Measurements from ENCODE around the gene CNST. TPM values are rescaled to one million over a fixed set of nuclear protein-coding genes. Genes with fewer than 3 reads are reported as not detected.

Gene CNST
- polyA plus RNA-seq, 3 donors: 19.0 to 23.0 (median 21.1) TPM

DNA sequence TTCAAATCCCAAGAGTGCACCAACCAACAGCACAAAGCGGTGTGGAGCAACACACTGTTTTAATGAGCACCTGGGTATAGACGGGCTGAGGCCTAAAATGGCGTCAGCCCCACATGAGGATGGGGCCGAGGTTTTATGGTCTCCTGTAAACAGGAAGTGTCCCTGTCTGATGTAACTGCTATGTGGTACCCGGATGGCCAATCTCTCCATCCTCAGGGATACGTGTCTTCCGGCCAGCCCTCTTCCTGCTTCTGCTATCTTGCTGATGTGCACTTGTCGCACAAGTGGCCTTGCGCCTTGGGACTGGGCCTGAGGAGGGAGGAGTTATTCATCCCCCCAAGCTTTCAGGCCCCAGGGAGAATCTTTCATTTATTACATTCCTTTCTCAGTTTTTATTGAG lies 73.5 kb downstream of the CNST start:
- DNase-seq (ENCODE audit: extremely low read depth in 1 of 11, low read depth in 9 of 11, low spot score in 4 of 11): no peak

DNA sequence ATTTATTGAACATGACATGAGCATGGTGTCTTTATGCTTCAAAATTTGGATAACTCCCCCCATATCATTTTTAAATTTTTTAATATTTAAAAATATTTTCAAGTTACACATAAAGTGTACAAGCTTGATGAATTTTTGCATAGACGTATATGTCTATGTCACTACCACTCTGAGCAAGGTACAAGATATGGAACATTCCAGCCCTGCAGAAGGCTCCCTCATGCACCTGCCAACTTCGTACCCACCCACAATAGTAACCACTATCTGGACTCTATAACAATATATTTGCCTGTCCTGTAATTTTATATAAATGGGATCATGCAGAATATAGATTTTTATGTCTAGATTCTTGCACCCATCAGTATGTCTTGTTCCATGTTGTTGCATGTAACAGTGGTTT lies 74.5 kb downstream of the CNST start:
- no peak for DNase-seq (ENCODE audit: extremely low read depth in 1 of 11, low read depth in 9 of 11, low spot score in 4 of 11)

- DNase-seq (ENCODE audit: extremely low read depth in 1 of 11, low read depth in 9 of 11, low spot score in 4 of 11): peak in 1 of 11 donors; percentile 9
These were observed 75.1 kb downstream of the CNST start for GRCh38 chr1:246641394-246641793.

- DNase-seq (ENCODE audit: extremely low read depth in 1 of 11, low read depth in 9 of 11, low spot score in 4 of 11): no peak
These were observed 76.5 kb downstream of the CNST start for GRCh38 chr1:246642719-246643118.

DNA sequence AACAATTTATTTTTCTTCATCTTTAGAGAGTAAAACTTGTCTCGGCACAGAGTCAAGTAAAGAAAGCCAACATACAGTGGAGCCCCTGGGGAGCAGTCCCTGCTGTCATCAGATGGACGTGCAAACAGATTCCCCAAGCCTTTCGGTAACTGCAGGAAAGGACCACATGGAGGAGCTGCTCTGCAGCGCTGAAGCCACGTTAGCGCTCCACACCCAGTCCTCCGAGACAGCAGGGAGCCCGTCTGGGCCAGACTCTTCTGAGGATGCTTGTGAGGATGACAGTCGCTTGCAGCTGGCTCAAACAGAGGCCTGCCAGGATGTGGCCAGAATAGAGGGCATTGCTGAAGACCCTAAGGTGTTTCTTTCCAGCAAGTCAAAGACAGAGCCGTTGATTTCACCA lies 80.9 kb downstream of the CNST start:
- peak in 7 of 11 donors; percentile 25 to 44 (median 28) for DNase-seq (ENCODE audit: extremely low read depth in 1 of 11, low read depth in 9 of 11, low spot score in 4 of 11)

- DNase-seq (ENCODE audit: extremely low read depth in 1 of 11, low read depth in 9 of 11, low spot score in 4 of 11): no peak
These were observed 81.3 kb downstream of the CNST start for GRCh38 chr1:246647513-246647912.

DNA sequence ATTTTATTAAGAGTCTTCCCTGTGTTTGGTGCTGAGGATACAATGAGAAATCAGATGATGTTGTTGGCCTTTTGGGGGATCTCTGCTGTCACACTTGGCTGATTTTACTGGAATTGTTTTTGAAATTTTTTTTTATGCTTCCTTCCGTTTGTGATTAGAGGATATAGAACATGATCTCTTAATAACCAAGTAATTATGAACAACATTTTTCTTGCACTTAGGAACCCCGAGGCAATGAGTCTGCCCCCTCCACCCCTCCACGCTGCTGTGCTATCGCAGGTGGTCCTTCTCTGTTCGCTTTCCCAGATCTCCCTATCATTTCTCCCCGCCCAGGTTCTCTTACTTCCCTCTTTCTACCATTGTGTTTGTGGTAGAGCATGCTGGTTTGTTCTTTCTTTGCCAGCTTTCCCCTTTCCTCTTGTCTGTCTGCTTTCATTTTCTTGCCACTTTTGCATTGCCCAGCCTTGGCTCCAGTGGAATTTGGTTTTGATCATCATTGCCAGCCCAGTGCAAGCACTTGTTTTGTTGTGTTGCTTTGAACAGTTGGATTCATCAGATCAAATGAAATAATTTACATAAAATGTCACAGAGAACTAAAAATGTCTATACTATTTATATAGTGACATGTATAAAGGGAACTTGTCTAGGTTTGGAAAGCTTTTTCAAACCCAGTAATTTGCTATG lies 84.9 kb downstream of the CNST start:
- no peak for DNase-seq (ENCODE audit: extremely low read depth in 1 of 11, low read depth in 9 of 11, low spot score in 4 of 11)

GRCh38 chr1:246658567-246658966 lies 92.3 kb downstream of the CNST start:
- DNase-seq (ENCODE audit: extremely low read depth in 1 of 11, low read depth in 9 of 11, low spot score in 4 of 11): no peak

GRCh38 chr1:246659594-246660140 lies 93.4 kb downstream of the CNST start:
- no peak for DNase-seq (ENCODE audit: extremely low read depth in 1 of 11, low read depth in 9 of 11, low spot score in 4 of 11)

GRCh38 chr1:246661451-246661850 lies 95.2 kb downstream of the CNST start:
- no peak for DNase-seq (ENCODE audit: extremely low read depth in 1 of 11, low read depth in 9 of 11, low spot score in 4 of 11)

- no peak for DNase-seq (ENCODE audit: extremely low read depth in 1 of 11, low read depth in 9 of 11, low spot score in 4 of 11)
These were observed 101.5 kb downstream of the CNST start for GRCh38 chr1:246667773-246668172.

DNA sequence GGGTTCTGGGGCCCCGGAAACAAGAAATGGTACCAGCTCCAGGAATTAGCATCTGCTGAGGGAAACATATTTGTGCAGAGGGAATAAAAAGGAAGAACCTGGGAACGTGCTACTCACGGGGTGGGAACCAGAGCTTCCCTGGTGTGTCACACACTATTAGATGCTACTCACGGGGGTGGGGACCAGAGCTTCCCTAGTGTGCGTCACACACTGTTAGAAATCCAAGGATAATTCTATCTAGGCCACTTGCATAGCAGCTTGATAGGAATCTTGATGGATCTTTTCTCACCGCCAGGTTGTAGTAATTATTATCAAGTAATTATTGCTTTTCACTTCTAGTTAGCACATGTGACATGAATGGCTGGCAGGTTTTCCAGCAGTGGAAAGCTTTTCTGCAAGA lies 103.4 kb downstream of the CNST start:
- no peak for DNase-seq (ENCODE audit: extremely low read depth in 1 of 11, low read depth in 9 of 11, low spot score in 4 of 11)

- no peak for DNase-seq (ENCODE audit: extremely low read depth in 1 of 11, low read depth in 9 of 11, low spot score in 4 of 11)
These were observed 107.8 kb downstream of the CNST start for GRCh38 chr1:246674049-246674448.

- DNase-seq (ENCODE audit: extremely low read depth in 1 of 11, low read depth in 9 of 11, low spot score in 4 of 11): peak in 1 of 11 donors; percentile 53
These were observed 111.6 kb downstream of the CNST start for GRCh38 chr1:246677842-246678241.

DNA sequence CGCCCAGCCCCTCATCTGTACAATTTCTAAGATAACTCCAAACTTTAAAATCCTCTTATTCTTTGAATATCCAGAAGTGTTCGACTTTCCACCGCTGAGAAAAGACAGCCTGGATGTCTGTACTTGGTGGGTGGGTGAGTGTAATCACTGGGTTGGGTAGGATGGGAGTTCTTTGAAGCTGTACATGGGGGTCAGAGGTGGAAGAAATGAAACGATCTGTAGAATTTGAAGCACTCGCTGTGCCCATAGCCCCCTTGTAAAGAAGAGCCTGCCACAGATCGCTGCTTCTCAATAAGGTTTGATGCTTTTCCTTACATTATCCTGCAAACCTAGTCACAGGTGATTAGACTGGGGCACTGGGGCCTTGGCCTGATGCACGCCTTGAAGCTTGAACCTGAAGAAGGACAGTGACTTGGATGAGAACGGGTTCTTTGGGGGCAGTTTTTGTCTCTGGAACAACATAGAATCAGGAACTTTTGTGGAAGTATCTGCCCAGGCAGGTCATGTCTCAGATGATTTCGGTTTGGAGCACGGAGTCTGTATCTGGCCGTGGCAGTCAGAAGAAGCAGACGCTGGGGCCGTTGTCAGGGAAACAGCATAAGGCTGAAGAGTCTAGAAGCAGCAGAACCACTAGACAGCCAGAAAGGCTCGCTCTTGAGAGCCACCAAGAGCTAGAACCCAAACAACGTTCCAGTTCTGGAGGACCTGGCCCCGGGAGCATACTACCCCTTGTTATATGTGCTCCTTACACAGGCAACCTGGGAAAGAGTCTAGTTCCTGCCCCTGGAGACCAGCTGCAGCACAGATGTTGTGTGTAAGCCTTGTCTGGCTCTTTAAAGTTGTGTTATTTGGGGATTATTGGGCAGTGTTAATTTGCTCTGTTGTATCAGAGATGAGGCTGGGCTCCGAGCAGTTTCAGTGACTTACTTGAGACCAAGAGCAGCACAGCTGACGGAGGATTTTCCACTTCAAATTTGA lies 112.8 kb downstream of the CNST start:
- no peak for DNase-seq (ENCODE audit: extremely low read depth in 1 of 11, low read depth in 9 of 11, low spot score in 4 of 11)

- no peak for DNase-seq (ENCODE audit: extremely low read depth in 1 of 11, low read depth in 9 of 11, low spot score in 4 of 11)
These were observed 113.5 kb downstream of the CNST start for GRCh38 chr1:246679794-246680177.

- DNase-seq (ENCODE audit: extremely low read depth in 1 of 11, low read depth in 9 of 11, low spot score in 4 of 11): no peak
These were observed 113.9 kb downstream of the CNST start for GRCh38 chr1:246680190-246680589.

DNA sequence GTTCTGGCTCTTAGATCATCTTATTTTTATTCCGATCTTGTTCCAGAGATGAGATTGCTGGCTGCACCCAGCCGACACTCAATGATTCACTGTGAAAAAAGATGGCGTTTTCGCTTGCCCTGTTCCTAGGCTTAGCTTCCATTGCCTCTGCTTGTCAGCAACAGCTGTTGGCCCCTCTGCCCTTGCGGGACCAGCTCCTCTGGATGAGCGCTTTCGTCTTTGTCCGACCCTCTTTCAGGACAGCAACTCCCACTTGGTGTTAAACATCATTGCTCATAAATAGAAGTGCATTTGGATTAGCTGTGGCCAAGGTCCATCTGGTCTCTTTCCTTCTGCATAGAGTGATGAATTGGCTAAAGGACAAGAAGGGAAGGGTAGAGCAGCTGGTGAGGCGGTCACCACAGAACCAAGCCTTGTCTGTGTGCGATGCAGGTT lies 114.5 kb downstream of the CNST start:
- DNase-seq (ENCODE audit: extremely low read depth in 1 of 11, low read depth in 9 of 11, low spot score in 4 of 11): peak in 1 of 11 donors; percentile 35

- DNase-seq (ENCODE audit: extremely low read depth in 1 of 11, low read depth in 9 of 11, low spot score in 4 of 11): peak in 6 of 11 donors; percentile 28 to 73 (median 69)
These were observed 115.9 kb downstream of the CNST start for GRCh38 chr1:246681900-246682895.

Measured in renal cortex interstitium (tissue), 11 donors.